NOMO-1 treated with DMSO at 0.1 percent for 48 hours (cell line): ENCODE measurements around the gene MLIP.
"Not testable (repeated sequence)": the region's sequence is repeated elsewhere in the genome, so short reads cannot be mapped to it uniquely, and the experiment has no call there.

Source experiments
- DNase-seq: peaks from one replicate; lab custom pipeline; 2025; ENCODE audit not compliant: unreplicated experiment; lab: John Stamatoyannopoulos, UW

The MLIP gene

GRCh38 chr6:54140811-54141210 lies 29.6 kb downstream of the MLIP start:
- DNase-seq, result no peak

- DNase-seq, result no peak
Measured at GRCh38 chr6:54142889-54143519, 31.8 kb downstream of the MLIP start.

- no peak for DNase-seq
Measured at GRCh38 chr6:54151861-54152260, 40.6 kb downstream of the MLIP start.

- DNase-seq, result no peak
Measured at GRCh38 chr6:54156650-54157250, 45.5 kb downstream of the MLIP start.

- DNase-seq, result no peak
Measured at GRCh38 chr6:54157405-54157804, 46.2 kb downstream of the MLIP start.

- no peak for DNase-seq
Measured at GRCh38 chr6:54173089-54173488, 61.8 kb downstream of the MLIP start.

- DNase-seq, result no peak
Measured at GRCh38 chr6:54179152-54179551, 67.9 kb downstream of the MLIP start.

- no peak for DNase-seq
Measured at GRCh38 chr6:54183616-54184015, 72.4 kb downstream of the MLIP start.

GRCh38 chr6:54185885-54186284 lies 74.6 kb downstream of the MLIP start:
- DNase-seq, result no peak

- DNase-seq, result peak; percentile 76
Measured at GRCh38 chr6:54188846-54189245, 77.6 kb downstream of the MLIP start.

- DNase-seq, result peak; percentile 59
Measured at GRCh38 chr6:54191461-54191860, 80.2 kb downstream of the MLIP start.

- DNase-seq, result no peak
Measured at GRCh38 chr6:54192993-54193392, 81.8 kb downstream of the MLIP start.

- no peak for DNase-seq
Measured at GRCh38 chr6:54193560-54193959, 82.3 kb downstream of the MLIP start.

- peak; percentile 58 for DNase-seq
Measured at GRCh38 chr6:54194067-54194466, 82.8 kb downstream of the MLIP start.

GRCh38 chr6:54195637-54196036 lies 84.4 kb downstream of the MLIP start:
- DNase-seq, result no peak

GRCh38 chr6:54196905-54197304 lies 85.7 kb downstream of the MLIP start:
- DNase-seq, result no peak

- DNase-seq, result peak; percentile 88
Measured at GRCh38 chr6:54198134-54198533, 86.9 kb downstream of the MLIP start.

GRCh38 chr6:54203474-54204035 lies 92.3 kb downstream of the MLIP start:
- DNase-seq, result not testable (repeated sequence)

- no peak for DNase-seq
Measured at GRCh38 chr6:54204921-54205591, 93.8 kb downstream of the MLIP start.

- DNase-seq, result peak; percentile 91
Measured at GRCh38 chr6:54206510-54206909, 95.3 kb downstream of the MLIP start.

GRCh38 chr6:54209983-54210382 lies 98.7 kb downstream of the MLIP start:
- DNase-seq, result not testable (repeated sequence)

GRCh38 chr6:54214286-54214685 lies 103.0 kb downstream of the MLIP start:
- DNase-seq, result no peak
